Thyroid gland (tissue), 4 donors: Measurements from ENCODE around the gene CHL1. TPM values are rescaled to one million over a fixed set of nuclear protein-coding genes. Genes with fewer than 3 reads are reported as not detected.
A peak's percentile ranks its signal among the peaks of the same experiment; 100 is the strongest.

Experiments used
- DNase-seq, 2 donors: peaks; one replicate each; pipeline ENCODE4 v3.0.0-alpha.2; 2019
- H3K27ac ChIP-seq, 3 donors: fragments of 200-600 bp; sonication (generic); 1 replicate in 2 of 3; 2 replicates in 1 of 3; pipeline ENCODE4 v1.5.1; 2016 to 2019; ENCODE audit warnings: mild to moderate bottlenecking in 1 of 3, moderate library complexity in 1 of 3
- H3K27me3 ChIP-seq: fragments of 200-600 bp; sonication (generic); one replicate; pipeline ENCODE4 v1.5.1; 2019
- H3K36me3 ChIP-seq, 2 donors: fragments of 200-600 bp; sonication (generic); one replicate each; pipeline ENCODE4 v1.5.1; 2016 to 2019
- H3K4me1 ChIP-seq, 2 donors: fragments of 200-600 bp; sonication (generic); one replicate each; pipeline ENCODE4 v1.5.1; 2017 to 2019
- H3K4me3 ChIP-seq, 3 donors: fragments of 200-600 bp; sonication (generic); replicated peaks in 1 of 3; 1 replicate in 2 of 3; 2 replicates in 1 of 3; pipeline ENCODE4 v1.5.1; 2016; ENCODE audit warnings: mild to moderate bottlenecking in 1 of 3
- H3K9me3 ChIP-seq: fragments of 200-600 bp; sonication (generic); one replicate; pipeline ENCODE4 v1.5.1; 2017
- POLR2A ChIP-seq, 2 donors: fragments of 450-650 bp; IDR thresholded peaks; one replicate each; pipeline ENCODE4 v1.6.1; 2017; ENCODE audit warnings: antibody characterized with exemption in 2 of 2, mild to moderate bottlenecking in 2 of 2, moderate library complexity in 1 of 2
- WGBS, 2 donors: methylation state at CpG; one replicate each; pipeline ENCODE4 v1.1.5; 2017; 5-methylcytosine and 5-hydroxymethylcytosine counted together
- intact Hi-C: fragments of 100-400 bp; cut with DNase I; formaldehyde crosslinking; loops from one replicate; pipeline ENCODE4 v1.15.1; 2023
- total RNA-seq, 4 donors: library from RNA; depleted of rRNA; stranded (reverse); fragments of >200 nt; gene quantifications; one replicate each; pipeline ENCODE4 v1.2.3, GENCODE V29; 2016
- TF ChIP-seq, protein P1 (sequence below), 6 experiments: fragments of 200-600 bp in 3 of 6; fragments of 450-650 bp in 3 of 6; sonication (generic) in 3 of 6; IDR thresholded peaks; one replicate each; pipeline ENCODE4 v1.5.1; 2016 to 2019; ENCODE audit warnings: antibody characterized with exemption in 6 of 6, mild to moderate bottlenecking in 2 of 6, inconsistent platforms in 1 of 6, moderate library complexity in 1 of 6

CHL1 gene, protein sequence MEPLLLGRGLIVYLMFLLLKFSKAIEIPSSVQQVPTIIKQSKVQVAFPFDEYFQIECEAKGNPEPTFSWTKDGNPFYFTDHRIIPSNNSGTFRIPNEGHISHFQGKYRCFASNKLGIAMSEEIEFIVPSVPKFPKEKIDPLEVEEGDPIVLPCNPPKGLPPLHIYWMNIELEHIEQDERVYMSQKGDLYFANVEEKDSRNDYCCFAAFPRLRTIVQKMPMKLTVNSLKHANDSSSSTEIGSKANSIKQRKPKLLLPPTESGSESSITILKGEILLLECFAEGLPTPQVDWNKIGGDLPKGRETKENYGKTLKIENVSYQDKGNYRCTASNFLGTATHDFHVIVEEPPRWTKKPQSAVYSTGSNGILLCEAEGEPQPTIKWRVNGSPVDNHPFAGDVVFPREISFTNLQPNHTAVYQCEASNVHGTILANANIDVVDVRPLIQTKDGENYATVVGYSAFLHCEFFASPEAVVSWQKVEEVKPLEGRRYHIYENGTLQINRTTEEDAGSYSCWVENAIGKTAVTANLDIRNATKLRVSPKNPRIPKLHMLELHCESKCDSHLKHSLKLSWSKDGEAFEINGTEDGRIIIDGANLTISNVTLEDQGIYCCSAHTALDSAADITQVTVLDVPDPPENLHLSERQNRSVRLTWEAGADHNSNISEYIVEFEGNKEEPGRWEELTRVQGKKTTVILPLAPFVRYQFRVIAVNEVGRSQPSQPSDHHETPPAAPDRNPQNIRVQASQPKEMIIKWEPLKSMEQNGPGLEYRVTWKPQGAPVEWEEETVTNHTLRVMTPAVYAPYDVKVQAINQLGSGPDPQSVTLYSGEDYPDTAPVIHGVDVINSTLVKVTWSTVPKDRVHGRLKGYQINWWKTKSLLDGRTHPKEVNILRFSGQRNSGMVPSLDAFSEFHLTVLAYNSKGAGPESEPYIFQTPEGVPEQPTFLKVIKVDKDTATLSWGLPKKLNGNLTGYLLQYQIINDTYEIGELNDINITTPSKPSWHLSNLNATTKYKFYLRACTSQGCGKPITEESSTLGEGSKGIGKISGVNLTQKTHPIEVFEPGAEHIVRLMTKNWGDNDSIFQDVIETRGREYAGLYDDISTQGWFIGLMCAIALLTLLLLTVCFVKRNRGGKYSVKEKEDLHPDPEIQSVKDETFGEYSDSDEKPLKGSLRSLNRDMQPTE (N-terminal part only)
- total RNA-seq, result 1 to 10 TPM; 3.1 to 5.0 (median 4.3) TPM

DNA sequence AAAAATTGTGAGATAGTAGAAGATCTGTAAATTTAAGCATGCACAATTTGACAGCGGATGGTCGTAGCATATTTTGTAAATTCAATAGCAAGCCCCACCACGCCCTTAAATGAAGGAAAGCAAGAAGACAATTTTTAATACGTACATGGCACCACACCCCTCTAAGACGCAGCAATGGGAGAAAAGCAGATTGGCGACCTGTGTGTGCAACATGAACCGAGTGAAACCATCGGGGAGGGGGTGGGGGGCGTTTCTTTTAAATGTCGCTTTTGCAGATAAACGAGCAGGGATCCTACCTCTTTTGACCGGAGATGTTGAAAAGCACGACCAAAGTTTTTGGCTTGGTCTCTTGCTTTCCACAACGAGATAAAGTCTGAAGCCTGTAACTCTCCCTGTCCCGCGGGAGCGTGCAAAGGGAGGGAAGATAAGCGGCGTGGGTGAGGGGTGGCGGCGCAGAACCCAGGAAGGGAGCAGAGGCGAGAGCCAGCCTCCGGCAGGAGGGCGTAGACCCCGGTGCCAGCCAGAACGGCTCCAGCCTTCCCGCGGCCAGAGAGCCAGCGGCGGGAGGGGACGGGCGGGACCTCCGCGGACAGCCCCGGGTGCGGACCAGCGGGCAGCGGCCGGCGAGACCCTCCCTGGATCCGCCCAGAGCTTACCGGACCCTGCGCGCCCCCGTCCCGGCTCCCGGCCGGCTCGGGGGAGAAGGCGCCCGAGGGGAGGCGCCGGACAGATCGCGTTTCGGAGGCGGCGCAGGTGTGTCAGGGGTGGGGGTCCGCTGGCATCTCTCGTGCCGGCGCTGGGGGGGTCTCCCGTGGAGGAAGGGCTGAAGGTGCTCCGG, at the start of gene CHL1:
Gene CHL1, plus strand, starts transcription at position 453 of the 838 bp plus-strand sequence. CDS start 123,014 bp downstream, outside the sequence.
- intact Hi-C loops, result no loop called here
- Histone ChIP-seq H3K27ac (no peak within 1 kb of the TSS), H3K4me3 (peak within 1 kb of the TSS in 2 of 3 donors; percentile 3 to 31), H3K4me1 (peaks cover 10 to 20% of the 10 kb centered on the region in 2 donors), H3K36me3 (no peaks in the 10 kb centered on the region), H3K9me3 (no peaks in the 10 kb centered on the region), H3K27me3 (peaks cover 4% of the 10 kb centered on the region)
- WGBS, 2 donors, result 1 to 8% methylated on average over 19 to 38 of the region's 64 CpGs
- TF ChIP-seq, protein P1, sequence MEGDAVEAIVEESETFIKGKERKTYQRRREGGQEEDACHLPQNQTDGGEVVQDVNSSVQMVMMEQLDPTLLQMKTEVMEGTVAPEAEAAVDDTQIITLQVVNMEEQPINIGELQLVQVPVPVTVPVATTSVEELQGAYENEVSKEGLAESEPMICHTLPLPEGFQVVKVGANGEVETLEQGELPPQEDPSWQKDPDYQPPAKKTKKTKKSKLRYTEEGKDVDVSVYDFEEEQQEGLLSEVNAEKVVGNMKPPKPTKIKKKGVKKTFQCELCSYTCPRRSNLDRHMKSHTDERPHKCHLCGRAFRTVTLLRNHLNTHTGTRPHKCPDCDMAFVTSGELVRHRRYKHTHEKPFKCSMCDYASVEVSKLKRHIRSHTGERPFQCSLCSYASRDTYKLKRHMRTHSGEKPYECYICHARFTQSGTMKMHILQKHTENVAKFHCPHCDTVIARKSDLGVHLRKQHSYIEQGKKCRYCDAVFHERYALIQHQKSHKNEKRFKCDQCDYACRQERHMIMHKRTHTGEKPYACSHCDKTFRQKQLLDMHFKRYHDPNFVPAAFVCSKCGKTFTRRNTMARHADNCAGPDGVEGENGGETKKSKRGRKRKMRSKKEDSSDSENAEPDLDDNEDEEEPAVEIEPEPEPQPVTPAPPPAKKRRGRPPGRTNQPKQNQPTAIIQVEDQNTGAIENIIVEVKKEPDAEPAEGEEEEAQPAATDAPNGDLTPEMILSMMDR (IDR thresholded peaks at IDR 0.05), result no peak
- no peak for TF ChIP-seq POLR2A (IDR thresholded peaks at IDR 0.05)
- DNase-seq, result peak in 1 of 2 donors; percentile 3

DNA sequence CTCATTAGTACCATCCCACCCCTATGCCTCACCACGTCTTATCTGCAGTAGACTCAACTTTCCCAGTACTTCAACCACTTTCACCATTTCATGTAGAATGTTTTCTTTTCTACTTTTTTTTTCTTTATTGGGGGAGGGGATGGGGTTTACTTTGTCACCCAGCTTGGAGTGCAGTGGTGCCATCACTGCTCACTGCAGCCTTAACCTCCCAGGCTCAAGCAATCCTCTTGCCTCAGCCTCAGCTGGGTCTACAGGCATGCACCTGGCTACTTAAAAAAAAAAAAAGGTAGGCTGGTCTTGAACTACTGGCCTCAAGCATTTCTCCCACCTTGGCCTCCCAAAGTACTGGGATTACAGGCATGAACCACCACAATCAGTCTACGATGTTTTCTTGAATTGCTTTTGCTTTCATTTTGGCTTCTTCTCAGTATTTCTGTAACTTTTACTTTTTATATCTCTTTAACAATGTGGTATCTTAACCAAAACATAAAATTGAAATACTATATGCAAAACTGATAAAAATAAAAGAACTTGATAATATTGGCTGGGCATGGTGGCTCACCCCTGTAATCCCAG, 44.9 kb upstream of the CHL1 start:
- H3K36me3 ChIP-seq, result no peaks in the 10 kb centered on the region

DNA sequence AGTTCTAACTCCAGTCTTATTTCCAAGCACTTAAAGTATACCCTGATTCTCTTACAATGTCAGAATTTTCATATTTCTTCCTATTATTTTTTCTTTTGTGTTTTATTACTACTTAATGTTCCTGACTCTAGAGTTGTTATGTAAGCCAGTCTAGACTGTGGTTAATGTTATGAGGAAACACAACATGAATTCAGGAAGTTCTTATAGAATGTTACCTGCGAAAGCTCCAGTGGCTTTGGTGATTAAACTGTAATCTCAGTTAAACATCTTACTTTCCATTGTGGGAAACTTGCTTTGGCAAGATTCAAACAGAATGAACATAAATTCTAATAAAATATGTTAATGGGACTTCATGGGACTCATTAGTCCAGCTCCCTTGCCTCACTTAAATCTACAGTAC, 36.6 kb upstream of the CHL1 start:
- H3K9me3 ChIP-seq, result no peaks in the 10 kb centered on the region
- TF ChIP-seq, protein P1 (IDR thresholded peaks at IDR 0.05), result no peak
- no peak for TF ChIP-seq POLR2A (IDR thresholded peaks at IDR 0.05)
- intact Hi-C loops, result no loop called here
- 84 to 85% methylated on average over 1 of the region's 1 CpG for WGBS, 2 donors
- no peak for DNase-seq
- no peaks in the 10 kb centered on the region for H3K36me3 ChIP-seq
- H3K4me3 ChIP-seq, result no peak overlapping the region
- no peaks in the 10 kb centered on the region for H3K27me3 ChIP-seq
- no peaks in the 10 kb centered on the region for H3K4me1 ChIP-seq
- no peak overlapping the region for H3K27ac ChIP-seq

More for the DNA sequence above, 44.9 kb upstream of the CHL1 start:
- no peaks in the 10 kb centered on the region for H3K4me1 ChIP-seq
- no peaks in the 10 kb centered on the region for H3K9me3 ChIP-seq
- intact Hi-C loops, result no loop called here
- TF ChIP-seq, protein P1 (IDR thresholded peaks at IDR 0.05), result no peak
- no peak for TF ChIP-seq POLR2A (IDR thresholded peaks at IDR 0.05)
- H3K27me3 ChIP-seq, result no peaks in the 10 kb centered on the region
- no peak overlapping the region for H3K4me3 ChIP-seq
- no peak for DNase-seq
- WGBS, 2 donors, result 82 to 87% methylated on average over 2 of the region's 2 CpGs
- H3K27ac ChIP-seq, result no peak overlapping the region

DNA sequence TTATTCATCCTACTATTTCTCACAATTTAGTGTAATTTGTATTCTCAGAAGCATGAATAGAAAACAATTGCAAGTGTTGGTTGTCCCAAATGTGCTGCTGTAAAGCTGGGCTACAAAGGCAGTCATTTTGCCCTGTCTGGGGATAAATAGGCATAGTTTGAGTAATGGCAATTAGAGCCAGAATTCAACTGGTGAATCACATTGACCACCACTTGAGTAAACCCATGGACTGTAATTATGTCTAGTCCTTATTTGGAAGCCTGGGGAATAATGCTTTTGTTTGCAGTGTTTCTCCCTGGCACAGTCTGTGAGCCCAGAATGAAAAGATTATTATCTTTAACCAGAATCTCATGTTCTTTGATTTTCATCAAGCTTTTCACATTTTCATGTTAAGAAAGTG, 30.5 kb upstream of the CHL1 start:
- TF ChIP-seq POLR2A (IDR thresholded peaks at IDR 0.05), result no peak
- TF ChIP-seq, protein P1 (IDR thresholded peaks at IDR 0.05), result no peak
- DNase-seq, result no peak
- Histone ChIP-seq H3K36me3 (no peaks in the 10 kb centered on the region), H3K9me3 (no peaks in the 10 kb centered on the region), H3K27me3 (no peaks in the 10 kb centered on the region), H3K4me1 (no peaks in the 10 kb centered on the region), H3K4me3 (no peak overlapping the region), H3K27ac (no peak overlapping the region)
- intact Hi-C loops, result no loop called here
